GM21360 (cell line): ENCODE results near the gene LLGL2.
"Not testable (repeated sequence)": the region's sequence is repeated elsewhere in the genome, so short reads cannot be mapped to it uniquely, and the experiment has no call there.

Experiments
- ATAC-seq: cut with Tn5 transposase; IDR thresholded peaks from one replicate; pipeline ENCODE4 v1.9.1; 2021; ENCODE audit warnings: mild to moderate bottlenecking, moderate library complexity; ENCODE audit not compliant: unreplicated experiment

The LLGL2 gene

GRCh38 chr17:75588596-75589011, 63.1 kb downstream of the LLGL2 start:
- ATAC-seq, result peak; percentile 12

DNA sequence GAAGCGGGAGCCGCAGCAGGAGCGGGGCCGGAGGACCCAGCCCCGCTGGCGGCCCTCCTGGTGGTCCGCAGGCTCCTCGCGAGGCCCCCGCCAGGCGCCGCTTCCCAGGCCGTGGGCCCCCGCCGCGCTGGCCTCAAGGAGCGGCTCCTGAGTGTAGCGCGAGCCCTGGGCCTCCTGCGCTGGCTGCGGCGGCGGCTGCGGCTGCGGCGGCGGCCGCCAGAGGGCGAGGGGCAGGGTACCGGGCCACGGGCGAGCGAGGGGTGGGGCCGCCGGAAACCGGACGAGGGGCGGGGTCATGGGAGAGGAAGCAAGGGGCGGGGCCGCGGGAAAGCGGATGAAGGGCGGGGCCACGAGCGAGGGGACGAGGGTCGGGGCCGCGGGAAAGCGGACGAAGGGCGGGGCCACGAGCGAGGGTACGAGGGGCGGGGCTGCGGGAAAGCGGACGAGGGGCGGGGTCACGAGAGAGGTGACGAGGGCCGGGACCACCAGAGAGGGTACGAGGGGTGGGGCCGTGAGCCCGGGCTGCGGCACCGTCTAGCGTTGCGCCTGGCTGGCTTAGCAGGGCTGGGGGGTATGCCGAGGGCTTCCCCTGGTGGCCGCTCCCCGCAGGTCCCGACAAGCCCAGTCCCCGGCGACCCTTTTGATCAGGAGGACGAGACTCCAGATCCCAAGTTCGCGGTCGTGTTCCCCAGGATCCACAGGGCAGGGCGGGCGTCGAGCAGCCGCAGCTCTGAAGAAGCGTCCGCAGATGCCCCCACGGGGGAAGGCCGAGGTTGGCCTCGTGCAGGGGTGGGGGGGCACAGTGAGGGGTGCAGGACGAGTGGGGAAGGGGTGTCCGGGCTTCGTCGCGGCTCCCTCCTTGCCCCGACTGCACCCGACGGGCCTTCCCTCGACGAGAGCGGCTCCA, 63.8 kb downstream of the LLGL2 start:
- peak; percentile 59 for ATAC-seq

DNA sequence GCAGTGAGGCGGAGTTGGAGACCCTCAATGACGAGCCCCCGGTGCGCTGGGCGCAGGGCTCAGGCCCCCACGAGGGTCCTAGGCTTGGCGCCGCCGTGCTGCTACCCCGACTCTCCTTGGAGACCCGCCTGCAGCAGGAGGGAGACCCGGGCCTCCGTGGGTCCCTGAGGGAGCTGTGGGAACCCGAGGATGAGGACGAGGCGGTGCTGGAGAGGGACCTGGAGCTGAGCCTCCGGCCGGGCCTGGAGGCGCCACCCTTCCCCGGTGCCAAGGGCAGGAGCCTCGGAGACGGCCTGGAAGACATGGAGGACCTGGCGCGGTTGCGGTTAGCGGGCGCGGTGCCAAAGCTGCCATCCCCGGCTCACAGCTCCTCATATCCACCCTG, 64.4 kb downstream of the LLGL2 start:
- ATAC-seq, result no peak

DNA sequence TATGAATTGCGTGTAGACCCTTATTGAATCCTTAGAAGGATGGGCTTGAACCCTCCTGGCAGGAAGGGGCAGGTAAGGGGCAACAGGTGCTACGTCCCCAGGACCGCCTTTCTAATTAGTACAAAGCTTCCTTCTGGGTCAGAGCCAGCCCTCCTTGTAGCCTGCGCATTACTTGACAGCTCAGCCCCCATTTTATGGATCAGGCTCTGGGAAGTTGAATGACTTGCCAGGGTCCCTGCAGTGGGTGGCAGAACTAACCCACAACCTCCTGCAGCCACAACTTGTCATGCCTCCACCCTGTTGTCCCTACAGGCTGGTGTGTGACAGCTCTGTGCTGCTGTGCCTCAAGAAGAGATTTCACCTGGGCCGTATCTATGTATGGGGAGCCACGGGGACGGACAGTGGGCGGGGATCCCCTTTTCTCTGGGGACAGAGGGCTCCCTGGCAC, 64.8 kb downstream of the LLGL2 start:
- no peak for ATAC-seq

- ATAC-seq, result no peak
Measured at GRCh38 chr17:75590849-75591721, 65.6 kb downstream of the LLGL2 start.

- no peak for ATAC-seq
Measured at GRCh38 chr17:75591722-75592302, 66.3 kb downstream of the LLGL2 start.

DNA sequence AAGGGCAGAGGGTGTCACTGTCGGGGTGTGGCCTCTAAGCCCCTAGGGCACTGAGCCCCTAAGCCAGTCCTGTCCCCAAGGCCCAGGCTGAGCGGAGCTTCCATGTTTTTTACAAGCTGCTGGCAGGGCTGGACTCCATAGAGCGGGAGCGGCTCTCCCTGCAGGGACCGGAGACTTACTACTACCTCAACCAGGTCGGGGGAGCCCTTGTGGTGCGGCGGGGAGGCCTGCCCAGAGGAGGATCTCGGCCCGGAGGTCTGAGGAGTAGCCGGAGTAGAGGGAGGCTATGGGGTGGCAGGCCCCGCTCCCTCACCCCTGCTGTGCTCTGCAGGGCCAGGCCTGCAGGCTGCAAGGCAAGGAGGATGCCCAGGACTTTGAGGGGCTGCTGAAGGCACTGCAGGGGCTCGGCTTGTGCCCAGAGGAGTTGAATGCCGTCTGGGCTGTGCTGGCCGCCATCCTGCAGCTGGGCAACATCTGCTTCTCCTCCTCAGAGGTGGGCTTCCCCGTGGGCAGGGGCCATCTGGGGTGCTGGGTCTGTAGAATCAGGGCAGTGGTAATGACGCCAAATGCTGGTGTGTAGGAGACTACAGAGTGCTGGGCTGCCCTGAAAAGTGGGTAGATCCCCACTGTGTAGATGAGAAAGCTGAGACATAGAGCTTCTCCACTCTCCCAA, 67.0 kb downstream of the LLGL2 start:
- no peak for ATAC-seq

DNA sequence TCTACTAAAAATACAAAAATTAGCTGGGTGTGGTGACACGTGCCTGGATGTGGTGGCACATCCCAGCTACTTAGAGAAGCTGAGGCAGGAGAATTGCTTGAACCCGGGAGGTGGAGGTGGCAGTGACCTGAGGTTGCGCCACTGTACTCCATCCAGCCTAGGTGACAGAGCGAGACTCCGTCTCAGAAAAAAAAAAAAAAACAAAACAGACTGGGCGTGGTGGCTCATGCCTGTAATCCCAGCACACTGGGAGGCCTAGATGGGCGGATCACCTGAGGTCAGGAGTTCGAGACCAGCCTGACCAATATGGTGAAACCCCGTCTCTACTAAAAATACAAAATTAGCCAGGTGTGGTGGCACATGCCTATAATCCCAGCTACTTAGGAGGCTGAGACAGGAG, 67.9 kb downstream of the LLGL2 start:
- not testable (repeated sequence) for ATAC-seq

- ATAC-seq, result no peak
Measured at GRCh38 chr17:75594499-75595283, 69.2 kb downstream of the LLGL2 start.

- ATAC-seq, result no peak
Measured at GRCh38 chr17:75595284-75595919, 69.9 kb downstream of the LLGL2 start.

DNA sequence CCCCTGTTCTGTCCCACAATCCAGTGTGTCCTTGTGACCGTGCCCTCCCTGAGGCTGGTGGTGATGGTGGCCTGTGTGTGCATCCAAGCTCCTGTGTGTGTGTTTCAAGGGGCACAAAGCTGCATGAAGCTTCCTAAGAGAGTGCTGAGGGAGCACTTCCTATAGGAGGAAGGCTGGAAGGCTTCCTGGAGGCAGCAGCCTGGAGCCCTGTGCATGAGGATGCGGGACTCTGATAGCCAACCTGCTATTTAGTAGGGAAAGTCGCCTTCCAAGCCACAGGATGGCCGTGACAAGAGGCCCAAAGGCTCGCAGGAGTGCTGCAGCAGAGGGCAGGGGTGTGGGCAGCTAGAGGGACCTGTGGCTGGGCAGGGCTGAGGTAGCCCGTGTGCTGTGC, 70.4 kb downstream of the LLGL2 start:
- ATAC-seq, result no peak

- no peak for ATAC-seq
Measured at GRCh38 chr17:75596320-75597087, 71.0 kb downstream of the LLGL2 start.

- ATAC-seq, result no peak
Measured at GRCh38 chr17:75601057-75601987, 75.8 kb downstream of the LLGL2 start.

DNA sequence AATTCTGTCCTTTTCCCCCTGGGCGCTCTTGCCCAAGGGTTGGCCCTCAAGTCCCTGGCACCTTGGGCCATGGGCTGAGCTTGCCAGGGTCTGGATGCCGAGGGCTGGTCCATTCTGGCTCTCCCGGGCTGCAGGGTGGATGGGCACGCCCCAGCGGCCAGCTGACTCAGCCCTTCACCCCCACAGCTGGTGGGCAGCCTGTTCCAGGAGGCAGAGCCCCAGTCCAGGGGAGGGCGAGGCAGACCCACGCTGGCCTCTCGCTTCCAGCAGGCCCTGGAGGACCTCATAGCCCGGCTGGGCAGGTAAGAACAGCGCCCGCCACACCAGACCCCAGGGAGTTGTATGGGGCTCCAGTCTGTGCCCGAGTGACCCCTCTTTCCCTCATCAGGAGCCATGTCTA, 77.1 kb downstream of the LLGL2 start:
- ATAC-seq, result no peak

- ATAC-seq, result no peak
Measured at GRCh38 chr17:75603123-75603522, 77.6 kb downstream of the LLGL2 start.

GRCh38 chr17:75604034-75604695, 78.7 kb downstream of the LLGL2 start:
- no peak for ATAC-seq

DNA sequence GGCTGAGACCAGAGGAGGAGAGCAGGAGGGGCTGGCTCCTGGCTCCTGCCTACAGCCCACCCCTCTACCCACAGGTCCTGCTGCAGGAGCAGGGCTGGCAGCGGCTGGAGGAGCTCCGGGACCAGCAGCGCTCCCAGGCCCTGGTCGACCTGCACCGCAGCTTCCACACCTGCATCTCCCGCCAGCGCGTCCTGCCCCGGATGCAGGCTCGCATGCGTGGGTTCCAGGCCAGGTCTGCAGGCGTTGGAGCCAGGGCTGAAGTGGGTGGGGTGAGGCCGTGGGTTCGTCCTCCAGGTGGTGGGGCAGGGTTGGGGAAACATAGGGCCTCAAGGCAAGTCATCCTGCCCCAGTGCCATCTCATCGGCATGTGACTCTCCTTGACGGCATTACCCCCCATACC, 80.3 kb downstream of the LLGL2 start:
- ATAC-seq, result no peak
